PFSK-1 (cell line): ENCODE results near the gene ANXA6.

ENCODE experiments used
- FOXP2 ChIP-seq: optimal IDR thresholded peaks from 2 replicates; pipeline ENCODE3; 2011; ENCODE audit warnings: borderline replicate concordance, control low read depth, inconsistent platforms; ENCODE audit not compliant: insufficient read depth; ENCODE audit errors: extremely low read length, extremely low read depth
- POLR2AphosphoS5 ChIP-seq: IDR thresholded peaks from 2 replicates; pipeline ENCODE4 v1.6.1; 2012; ENCODE audit warnings: low read depth, mild to moderate bottlenecking, control low read depth, low read length, moderate library complexity
- REST ChIP-seq, 2 experiments: IDR thresholded peaks; 2 replicates each; pipeline versions ENCODE4 v1.6.1 to v1.8.0; 2011 to 2012; ENCODE audit warnings: low read depth in 2 of 2, low read length in 2 of 2, control low read depth in 1 of 2, inconsistent platforms in 1 of 2, mild to moderate bottlenecking in 1 of 2, moderate library complexity in 1 of 2; ENCODE audit not compliant: insufficient read depth in 1 of 2
- SIN3A ChIP-seq: IDR thresholded peaks from 2 replicates; pipeline ENCODE4 v1.6.1; 2012; ENCODE audit warnings: mild to moderate bottlenecking, low read length, moderate library complexity, borderline replicate concordance; ENCODE audit not compliant: insufficient read depth
- TAF1 ChIP-seq: IDR thresholded peaks from 2 replicates; pipeline ENCODE4 v1.6.1; 2012; ENCODE audit warnings: low read length, control low read depth, borderline replicate concordance; ENCODE audit not compliant: insufficient read depth

GRCh38 chr5:151195622-151196021, 38.0 kb upstream of the ANXA6 start:
- TF ChIP-seq POLR2AphosphoS5 (no peak), REST (IDR thresholded peaks at IDR 0.05; ENCODE audit: insufficient read depth in 1 of 2, low read depth in 2 of 2, low read length in 2 of 2) (no peak), TAF1 (no peak), SIN3A (no peak), FOXP2 (no peak)
